ENCODE measurements around the gene DTX3.
A peak's percentile ranks its signal among the peaks of the same experiment; 100 is the strongest.
"Not testable (repeated sequence)": the region's sequence is repeated elsewhere in the genome, so short reads cannot be mapped to it uniquely, and the experiment has no call there.

Gene DTX3

DNA sequence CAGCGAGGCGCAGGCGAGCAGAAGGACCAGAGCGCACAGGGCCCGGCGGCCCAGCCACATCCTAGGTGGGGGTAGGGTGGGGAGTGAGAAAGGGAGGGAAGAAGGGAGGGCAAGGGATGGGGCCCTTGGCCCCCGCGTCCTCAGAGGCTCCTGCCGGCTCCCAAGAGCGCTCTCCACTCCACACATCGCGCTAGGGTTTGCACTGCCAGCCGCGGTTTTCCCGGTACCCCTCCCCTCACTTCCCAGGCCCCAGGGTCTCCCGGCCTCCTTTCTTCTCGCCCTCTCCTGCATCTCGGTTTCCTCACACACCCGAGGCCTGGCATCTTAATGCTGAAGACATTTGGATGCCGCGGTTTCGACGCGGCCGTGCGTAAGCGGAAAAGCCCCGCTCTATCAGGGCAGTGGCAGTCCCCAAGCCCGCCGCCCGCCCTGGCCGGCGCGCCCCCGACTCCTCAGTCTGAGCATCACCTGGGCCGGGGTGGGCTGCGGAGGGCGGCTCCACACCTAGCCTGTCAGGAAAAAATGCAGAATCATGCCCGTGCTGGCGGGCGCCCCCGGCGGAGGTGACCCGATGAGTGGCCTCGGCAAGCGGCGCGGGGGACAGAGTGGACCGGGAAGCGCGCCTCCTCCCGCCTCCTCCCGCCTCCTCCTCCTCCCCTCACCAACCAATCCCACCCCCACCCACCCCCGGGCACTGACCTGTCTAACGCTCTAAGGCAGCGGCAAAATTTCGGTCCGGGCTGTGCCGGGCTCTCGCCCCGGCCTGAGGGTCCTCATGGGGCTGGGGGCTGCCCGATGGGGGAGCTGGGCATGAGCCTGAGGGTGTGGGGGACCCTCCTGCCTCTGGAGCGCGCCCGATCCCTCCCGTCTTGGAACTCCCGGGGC lies 27.7 kb downstream of the DTX3 start:
- no peak for DNase-seq (ENCODE audit: low spot score)

- peak; percentile 63 for DNase-seq (ENCODE audit: low spot score)
Measured at GRCh38 chr12:57632958-57633840, 28.6 kb downstream of the DTX3 start, which contains the start of gene B4GALNT1. B4GALNT1 (minus strand) TSS chr12:57633201; CDS start chr12:57632132, 1,069 bp downstream.

DNA sequence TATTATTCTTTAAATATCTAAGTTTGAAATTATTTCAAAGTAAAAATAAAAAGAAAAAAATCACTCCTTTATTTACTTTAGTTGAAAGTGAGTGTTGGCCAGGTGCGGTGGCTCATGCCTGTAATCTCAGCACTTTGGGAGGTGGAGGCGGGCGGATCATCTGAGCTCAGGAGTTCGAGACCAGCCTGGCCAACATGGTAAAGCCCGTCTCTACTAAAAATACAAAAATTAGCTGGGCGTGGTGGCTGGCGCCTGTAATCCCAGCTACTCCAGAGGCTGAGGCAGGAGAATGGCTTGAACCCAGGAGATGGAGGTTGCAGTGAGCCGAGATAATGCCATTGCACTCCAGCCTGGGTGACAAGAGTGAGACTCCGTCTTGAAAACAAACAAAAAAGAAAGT lies 32.1 kb downstream of the DTX3 start:
- DNase-seq (ENCODE audit: low spot score), result not testable (repeated sequence)

GRCh38 chr12:57637364-57637763 lies 32.7 kb downstream of the DTX3 start:
- DNase-seq (ENCODE audit: low spot score), result no peak

DNA sequence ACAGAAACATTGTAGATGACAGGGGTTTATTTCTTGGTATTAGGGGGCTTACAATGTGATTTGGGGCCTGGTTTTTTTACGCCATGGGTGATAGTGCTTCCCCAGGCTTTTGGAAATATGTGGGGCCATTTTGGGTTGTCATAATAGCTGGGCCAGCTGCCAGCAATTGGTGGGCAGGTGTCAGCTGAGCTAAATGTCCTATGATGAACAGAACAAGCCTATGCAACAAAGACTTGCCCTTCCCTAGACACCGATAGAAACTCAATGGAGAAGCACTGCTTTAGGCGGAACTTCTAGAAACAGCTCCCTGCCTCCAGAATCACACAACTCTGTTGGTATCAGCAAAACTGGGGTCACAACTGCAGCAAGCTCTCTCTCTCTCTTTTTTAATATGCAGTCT lies 33.5 kb downstream of the DTX3 start:
- DNase-seq (ENCODE audit: low spot score), result no peak

DNA sequence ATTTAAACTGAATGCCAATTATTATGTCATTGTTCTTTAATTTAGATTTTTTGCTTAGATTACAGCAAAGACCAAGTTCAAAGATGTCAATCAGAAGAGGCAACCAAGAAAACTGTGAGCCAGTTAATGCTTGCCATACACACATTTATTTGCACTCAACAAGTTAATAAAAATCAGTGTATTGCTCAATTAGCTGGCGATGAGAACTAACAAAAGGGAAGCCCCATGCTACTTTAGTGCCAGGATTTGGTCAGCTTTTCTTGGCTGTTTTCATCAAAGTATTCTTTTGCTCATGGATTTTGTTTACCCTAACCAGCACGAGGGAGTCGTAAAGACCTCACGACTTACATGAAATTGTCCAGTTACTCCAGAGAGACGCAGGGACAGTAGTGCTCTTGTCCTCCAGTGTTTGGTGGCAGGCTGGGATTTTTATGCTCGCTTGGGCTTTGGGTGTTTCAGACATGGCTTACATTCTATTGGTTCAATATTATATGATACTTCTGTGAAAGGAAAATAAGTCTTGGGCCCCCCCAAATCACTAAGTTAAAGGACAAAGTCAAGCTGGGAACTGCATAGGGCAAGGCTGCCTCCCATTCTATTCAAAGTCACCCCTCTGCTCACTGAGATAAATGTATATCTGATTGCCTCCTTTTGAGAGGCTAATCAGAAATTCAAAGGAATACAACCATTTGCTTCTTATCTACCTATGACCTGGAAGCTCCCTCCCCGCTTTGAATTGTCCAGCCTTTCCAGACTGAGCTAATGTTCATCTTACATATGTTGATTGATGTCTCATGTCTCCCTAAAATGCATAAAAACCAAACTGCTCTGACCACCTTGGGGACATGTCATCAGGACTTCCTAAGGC lies 35.8 kb downstream of the DTX3 start:
- no peak for DNase-seq (ENCODE audit: low spot score)

- no peak for DNase-seq (ENCODE audit: low spot score)
Measured at GRCh38 chr12:57641699-57642442, 37.2 kb downstream of the DTX3 start.

DNA sequence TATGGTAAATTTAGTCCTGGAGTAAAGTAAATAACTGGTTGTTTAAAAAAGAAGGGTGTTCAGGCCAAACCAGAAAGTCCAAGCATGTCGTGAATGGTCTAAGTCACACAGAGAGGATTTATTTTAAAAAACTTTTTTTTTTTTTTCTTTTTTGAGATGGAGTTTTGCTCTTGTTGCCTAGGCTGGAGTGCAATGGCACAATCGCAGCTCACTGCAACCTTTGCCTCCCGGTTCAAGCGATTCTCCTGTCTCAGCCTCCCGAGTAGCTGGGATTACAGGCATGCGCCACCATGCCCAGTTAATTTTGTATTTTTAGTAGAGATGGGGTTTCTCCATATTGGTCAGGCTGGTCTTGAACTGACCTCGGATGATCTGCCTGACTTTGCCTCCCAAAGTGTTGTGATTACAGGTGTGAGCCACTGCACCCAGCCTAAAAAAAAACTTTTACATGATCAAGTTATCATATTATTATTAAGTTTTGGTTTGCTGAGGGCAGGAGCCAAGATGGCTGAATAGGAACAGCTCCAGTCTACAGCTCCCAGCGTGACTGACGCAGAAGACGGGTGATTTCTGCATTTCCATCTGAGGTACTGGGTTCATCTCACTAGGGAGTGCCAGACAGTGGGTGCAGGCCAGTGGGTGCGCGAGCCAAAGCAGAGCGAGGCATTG lies 41.5 kb downstream of the DTX3 start:
- DNase-seq (ENCODE audit: low spot score), result not testable (repeated sequence)

GRCh38 chr12:57646659-57647049 lies 42.0 kb downstream of the DTX3 start:
- DNase-seq (ENCODE audit: low spot score), result not testable (repeated sequence)

- DNase-seq (ENCODE audit: low spot score), result no peak
Measured at GRCh38 chr12:57654042-57654441, 49.4 kb downstream of the DTX3 start.

DNA sequence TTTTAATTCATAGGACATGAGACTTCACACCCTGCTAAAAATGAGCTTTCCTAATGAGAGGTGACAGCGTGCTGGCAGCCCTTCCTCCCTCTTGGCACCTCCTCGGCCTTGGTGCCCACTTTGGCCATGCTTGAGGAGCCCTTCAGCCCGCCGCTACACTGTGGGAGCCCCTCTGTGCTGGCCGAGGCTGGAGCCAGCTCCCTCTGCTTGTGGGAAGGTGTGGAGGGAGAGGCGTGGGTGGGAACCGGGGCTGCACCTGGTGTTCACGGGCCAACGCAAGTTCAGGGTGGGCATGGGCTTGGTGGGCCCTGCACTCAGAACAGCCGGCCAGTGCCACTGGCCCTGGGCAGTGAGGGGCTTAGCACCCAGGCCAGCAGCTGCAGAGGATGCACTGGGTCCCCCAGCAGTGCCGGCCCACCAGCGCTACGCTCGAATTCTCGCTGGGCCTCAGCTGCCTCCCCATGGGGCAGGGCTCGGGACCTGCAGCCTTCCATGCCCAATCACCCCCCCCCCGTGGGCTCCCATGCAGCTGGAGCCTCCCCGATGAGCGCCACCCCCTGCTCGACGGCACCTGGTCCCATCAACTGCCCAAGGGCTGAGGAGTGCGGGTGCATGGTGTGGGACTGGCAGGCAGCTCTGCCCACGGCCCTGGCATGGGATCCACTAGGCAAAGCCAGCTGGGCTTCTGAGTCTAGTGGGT lies 51.1 kb downstream of the DTX3 start:
- no peak for DNase-seq (ENCODE audit: low spot score)

GRCh38 chr12:57656408-57656807 lies 51.8 kb downstream of the DTX3 start:
- DNase-seq (ENCODE audit: low spot score), result not testable (repeated sequence)

GRCh38 chr12:57657744-57658143 lies 53.1 kb downstream of the DTX3 start:
- DNase-seq (ENCODE audit: low spot score), result no peak

GRCh38 chr12:57658890-57659289 lies 54.3 kb downstream of the DTX3 start:
- no peak for DNase-seq (ENCODE audit: low spot score)
